ENCODE results near the gene PPT1. TPM values are rescaled to one million over a fixed set of nuclear protein-coding genes. Genes with fewer than 3 reads are reported as not detected.

PPT1 gene
- total and polyA plus RNA-seq, 2 of the 13 experiments (the other 11 are each of a cell fraction or from before 2014, with no cell fraction given): 129 TPM

DNA sequence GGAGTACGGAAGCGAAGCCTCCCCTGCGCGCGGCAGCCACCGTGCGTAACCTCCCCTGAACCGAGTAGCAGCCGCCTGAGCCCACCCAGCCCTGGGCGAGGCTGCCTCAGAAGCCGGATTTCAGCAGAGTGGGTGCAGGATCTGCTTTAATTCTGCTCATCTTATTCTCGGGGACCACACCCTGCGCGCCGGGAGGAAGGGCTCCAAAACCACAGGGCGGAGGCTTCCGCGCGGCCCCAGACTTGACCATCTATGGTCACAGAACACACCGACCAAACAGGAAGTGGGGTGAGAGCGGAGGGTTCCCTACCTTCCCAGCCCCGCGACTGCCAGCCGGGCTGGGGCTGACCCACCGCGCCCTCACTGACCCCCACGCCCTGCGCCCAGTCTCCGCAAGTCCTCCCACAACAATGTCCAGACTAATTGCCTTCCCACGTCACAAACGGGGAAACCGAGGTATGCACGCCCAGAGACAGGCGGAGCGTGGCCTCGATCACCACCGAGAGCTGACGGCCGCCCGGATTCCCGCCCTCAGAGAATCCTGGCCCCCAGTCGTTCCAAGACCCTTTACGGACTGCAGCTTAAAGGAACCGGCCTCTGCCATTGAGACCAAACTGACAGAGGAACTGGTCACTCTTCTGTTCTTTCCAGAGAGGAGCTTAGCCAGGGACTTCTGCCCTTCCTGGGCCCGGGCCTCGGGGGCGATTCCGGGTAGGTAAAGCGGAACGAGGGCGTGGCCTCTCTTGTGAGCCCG is 57.1 kb downstream of the PPT1 start (continued):
- TF ChIP-seq, protein P1, sequence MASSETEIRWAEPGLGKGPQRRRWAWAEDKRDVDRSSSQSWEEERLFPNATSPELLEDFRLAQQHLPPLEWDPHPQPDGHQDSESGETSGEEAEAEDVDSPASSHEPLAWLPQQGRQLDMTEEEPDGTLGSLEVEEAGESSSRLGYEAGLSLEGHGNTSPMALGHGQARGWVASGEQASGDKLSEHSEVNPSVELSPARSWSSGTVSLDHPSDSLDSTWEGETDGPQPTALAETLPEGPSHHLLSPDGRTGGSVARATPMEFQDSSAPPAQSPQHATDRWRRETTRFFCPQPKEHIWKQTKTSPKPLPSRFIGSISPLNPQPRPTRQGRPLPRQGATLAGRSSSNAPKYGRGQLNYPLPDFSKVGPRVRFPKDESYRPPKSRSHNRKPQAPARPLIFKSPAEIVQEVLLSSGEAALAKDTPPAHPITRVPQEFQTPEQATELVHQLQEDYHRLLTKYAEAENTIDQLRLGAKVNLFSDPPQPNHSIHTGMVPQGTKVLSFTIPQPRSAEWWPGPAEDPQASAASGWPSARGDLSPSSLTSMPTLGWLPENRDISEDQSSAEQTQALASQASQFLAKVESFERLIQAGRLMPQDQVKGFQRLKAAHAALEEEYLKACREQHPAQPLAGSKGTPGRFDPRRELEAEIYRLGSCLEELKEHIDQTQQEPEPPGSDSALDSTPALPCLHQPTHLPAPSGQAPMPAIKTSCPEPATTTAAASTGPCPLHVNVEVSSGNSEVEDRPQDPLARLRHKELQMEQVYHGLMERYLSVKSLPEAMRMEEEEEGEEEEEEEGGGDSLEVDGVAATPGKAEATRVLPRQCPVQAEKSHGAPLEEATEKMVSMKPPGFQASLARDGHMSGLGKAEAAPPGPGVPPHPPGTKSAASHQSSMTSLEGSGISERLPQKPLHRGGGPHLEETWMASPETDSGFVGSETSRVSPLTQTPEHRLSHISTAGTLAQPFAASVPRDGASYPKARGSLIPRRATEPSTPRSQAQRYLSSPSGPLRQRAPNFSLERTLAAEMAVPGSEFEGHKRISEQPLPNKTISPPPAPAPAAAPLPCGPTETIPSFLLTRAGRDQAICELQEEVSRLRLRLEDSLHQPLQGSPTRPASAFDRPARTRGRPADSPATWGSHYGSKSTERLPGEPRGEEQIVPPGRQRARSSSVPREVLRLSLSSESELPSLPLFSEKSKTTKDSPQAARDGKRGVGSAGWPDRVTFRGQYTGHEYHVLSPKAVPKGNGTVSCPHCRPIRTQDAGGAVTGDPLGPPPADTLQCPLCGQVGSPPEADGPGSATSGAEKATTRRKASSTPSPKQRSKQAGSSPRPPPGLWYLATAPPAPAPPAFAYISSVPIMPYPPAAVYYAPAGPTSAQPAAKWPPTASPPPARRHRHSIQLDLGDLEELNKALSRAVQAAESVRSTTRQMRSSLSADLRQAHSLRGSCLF (CRISPR knock-in tag; IDR thresholded peaks at IDR 0.05; ENCODE audit: borderline replicate concordance): no peak
- TF ChIP-seq, protein P2, sequence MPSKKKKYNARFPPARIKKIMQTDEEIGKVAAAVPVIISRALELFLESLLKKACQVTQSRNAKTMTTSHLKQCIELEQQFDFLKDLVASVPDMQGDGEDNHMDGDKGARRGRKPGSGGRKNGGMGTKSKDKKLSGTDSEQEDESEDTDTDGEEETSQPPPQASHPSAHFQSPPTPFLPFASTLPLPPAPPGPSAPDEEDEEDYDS (CRISPR knock-in tag; IDR thresholded peaks at IDR 0.05): peak; percentile 96
- TF ChIP-seq MBNL3 (CRISPR knock-in tag; conservative IDR thresholded peaks at IDR 0.05): no peak
- TF ChIP-seq ZNF510 (CRISPR knock-in tag; IDR thresholded peaks at IDR 0.05; ENCODE audit: low read depth): no peak
- TF ChIP-seq ZBTB3 (CRISPR knock-in tag; IDR thresholded peaks at IDR 0.05; ENCODE audit: borderline replicate concordance, low read depth): peak; percentile 57; the same call in 1 of the 2 replicates
- TF ChIP-seq SP4 (CRISPR knock-in tag; IDR thresholded peaks at IDR 0.05): no peak
- TF ChIP-seq SYNCRIP (IDR thresholded peaks at IDR 0.05; ENCODE audit: insufficient read depth, low read depth, low read length): no peak
- TF ChIP-seq, protein P3, sequence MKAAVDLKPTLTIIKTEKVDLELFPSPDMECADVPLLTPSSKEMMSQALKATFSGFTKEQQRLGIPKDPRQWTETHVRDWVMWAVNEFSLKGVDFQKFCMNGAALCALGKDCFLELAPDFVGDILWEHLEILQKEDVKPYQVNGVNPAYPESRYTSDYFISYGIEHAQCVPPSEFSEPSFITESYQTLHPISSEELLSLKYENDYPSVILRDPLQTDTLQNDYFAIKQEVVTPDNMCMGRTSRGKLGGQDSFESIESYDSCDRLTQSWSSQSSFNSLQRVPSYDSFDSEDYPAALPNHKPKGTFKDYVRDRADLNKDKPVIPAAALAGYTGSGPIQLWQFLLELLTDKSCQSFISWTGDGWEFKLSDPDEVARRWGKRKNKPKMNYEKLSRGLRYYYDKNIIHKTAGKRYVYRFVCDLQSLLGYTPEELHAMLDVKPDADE (CRISPR knock-in tag; IDR thresholded peaks at IDR 0.05): 0 out of 2 replicates have a peak, but pooled peaks have one; percentile 38
- no peak for TF ChIP-seq MED13 (CRISPR knock-in tag; IDR thresholded peaks at IDR 0.05)
- no peak; the same call in 1 of the 2 replicates for TF ChIP-seq ZNF329 (CRISPR knock-in tag; IDR thresholded peaks at IDR 0.05; ENCODE audit: low read depth)
- 0 out of 2 replicates have a peak, but pooled peaks have one; percentile 59 for TF ChIP-seq ZNF256 (CRISPR knock-in tag; conservative IDR thresholded peaks at IDR 0.05)
- TF ChIP-seq ZNF546 (CRISPR knock-in tag; conservative IDR thresholded peaks at IDR 0.05): peak; percentile 84; the same call in 1 of the 2 replicates
- peak; percentile 35 to 38; a peak in 1 of 4 replicates for TF ChIP-seq NR2F1 (CRISPR knock-in tag; IDR thresholded peaks at IDR 0.05)
- TF ChIP-seq PAF1 (CRISPR knock-in tag; IDR thresholded peaks at IDR 0.05): no peak
- peak; percentile 44 for TF ChIP-seq ZNF605 (CRISPR knock-in tag; IDR thresholded peaks at IDR 0.05)
- TF ChIP-seq ZNF891 (CRISPR knock-in tag; IDR thresholded peaks at IDR 0.05): peak; percentile 95
- TF ChIP-seq ZC3H4 (CRISPR knock-in tag; IDR thresholded peaks at IDR 0.05; ENCODE audit: borderline replicate concordance): no peak
- TF ChIP-seq, protein P4, sequence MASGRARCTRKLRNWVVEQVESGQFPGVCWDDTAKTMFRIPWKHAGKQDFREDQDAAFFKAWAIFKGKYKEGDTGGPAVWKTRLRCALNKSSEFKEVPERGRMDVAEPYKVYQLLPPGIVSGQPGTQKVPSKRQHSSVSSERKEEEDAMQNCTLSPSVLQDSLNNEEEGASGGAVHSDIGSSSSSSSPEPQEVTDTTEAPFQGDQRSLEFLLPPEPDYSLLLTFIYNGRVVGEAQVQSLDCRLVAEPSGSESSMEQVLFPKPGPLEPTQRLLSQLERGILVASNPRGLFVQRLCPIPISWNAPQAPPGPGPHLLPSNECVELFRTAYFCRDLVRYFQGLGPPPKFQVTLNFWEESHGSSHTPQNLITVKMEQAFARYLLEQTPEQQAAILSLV (CRISPR knock-in tag; IDR thresholded peaks at IDR 0.05; ENCODE audit: borderline replicate concordance): no peak; the same call in none of the 2 replicates
- TF ChIP-seq FOXC1 (CRISPR knock-in tag; IDR thresholded peaks at IDR 0.05; ENCODE audit: borderline replicate concordance): no peak
- TF ChIP-seq ZNF766 (CRISPR knock-in tag; IDR thresholded peaks at IDR 0.05; ENCODE audit: borderline replicate concordance): 0 out of 2 replicates have a peak, but pooled peaks have one; percentile 36
- no peak for TF ChIP-seq RORA (CRISPR knock-in tag; IDR thresholded peaks at IDR 0.05)
- TF ChIP-seq KMT2A (CRISPR knock-in tag; IDR thresholded peaks at IDR 0.05): peak; percentile 2; the same call in 1 of the 2 replicates
